OCI-LY1 (cell line): Measurements from ENCODE around the gene PNLIPRP2.

Experiments used
- EZH2 ChIP-seq: fragments of 200-600 bp; sonication (generic), shearing (Covaris generic); IDR thresholded peaks from 2 replicates; pipeline ENCODE4 v1.8.0; 2017; ENCODE audit warnings: borderline replicate concordance, mixed run types, mild to moderate bottlenecking, antibody characterized with exemption, low read length, moderate library complexity, mixed read lengths
- TF ChIP-seq, protein P1 (sequence below): fragments of 200-600 bp; sonication (generic), shearing (Covaris generic); IDR thresholded peaks from 2 replicates; pipeline ENCODE4 v1.5.1; 2017; ENCODE audit warnings: mild to moderate bottlenecking, antibody characterized with exemption, low read length, moderate library complexity, mixed read lengths

DNA sequence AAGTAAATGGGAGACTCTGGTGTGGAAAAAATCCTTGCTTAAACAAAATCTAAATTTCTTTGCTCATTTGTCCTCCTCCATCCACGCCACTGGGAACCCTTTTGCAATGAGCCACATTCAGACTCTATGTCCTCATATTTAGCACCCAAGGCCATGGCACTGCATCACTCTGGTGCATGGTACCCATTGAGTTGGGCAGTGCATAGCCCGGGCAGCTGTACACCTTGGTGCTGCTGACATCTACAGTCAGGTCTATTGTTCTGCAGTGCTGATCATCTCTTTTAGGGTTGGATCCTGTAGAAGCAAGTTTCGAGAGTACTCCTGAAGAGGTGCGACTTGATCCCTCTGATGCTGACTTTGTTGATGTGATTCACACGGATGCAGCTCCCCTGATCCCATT, 23.2 kb upstream of the PNLIPRP2 start:
- TF ChIP-seq, protein P1, sequence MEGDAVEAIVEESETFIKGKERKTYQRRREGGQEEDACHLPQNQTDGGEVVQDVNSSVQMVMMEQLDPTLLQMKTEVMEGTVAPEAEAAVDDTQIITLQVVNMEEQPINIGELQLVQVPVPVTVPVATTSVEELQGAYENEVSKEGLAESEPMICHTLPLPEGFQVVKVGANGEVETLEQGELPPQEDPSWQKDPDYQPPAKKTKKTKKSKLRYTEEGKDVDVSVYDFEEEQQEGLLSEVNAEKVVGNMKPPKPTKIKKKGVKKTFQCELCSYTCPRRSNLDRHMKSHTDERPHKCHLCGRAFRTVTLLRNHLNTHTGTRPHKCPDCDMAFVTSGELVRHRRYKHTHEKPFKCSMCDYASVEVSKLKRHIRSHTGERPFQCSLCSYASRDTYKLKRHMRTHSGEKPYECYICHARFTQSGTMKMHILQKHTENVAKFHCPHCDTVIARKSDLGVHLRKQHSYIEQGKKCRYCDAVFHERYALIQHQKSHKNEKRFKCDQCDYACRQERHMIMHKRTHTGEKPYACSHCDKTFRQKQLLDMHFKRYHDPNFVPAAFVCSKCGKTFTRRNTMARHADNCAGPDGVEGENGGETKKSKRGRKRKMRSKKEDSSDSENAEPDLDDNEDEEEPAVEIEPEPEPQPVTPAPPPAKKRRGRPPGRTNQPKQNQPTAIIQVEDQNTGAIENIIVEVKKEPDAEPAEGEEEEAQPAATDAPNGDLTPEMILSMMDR: no peak
- no peak for TF ChIP-seq EZH2
